HG03135 (cell line): ENCODE measurements around the gene COL4A4.
A peak's percentile ranks its signal among the peaks of the same experiment; 100 is the strongest.
"Not testable (repeated sequence)": the region's sequence is repeated elsewhere in the genome, so short reads cannot be mapped to it uniquely, and the experiment has no call there.

ENCODE experiments used
- ATAC-seq: cut with Tn5 transposase; IDR thresholded peaks from one replicate; pipeline ENCODE4 v1.9.1; 2021; ENCODE audit warnings: mild to moderate bottlenecking, moderate library complexity; ENCODE audit not compliant: unreplicated experiment

Gene COL4A4

DNA sequence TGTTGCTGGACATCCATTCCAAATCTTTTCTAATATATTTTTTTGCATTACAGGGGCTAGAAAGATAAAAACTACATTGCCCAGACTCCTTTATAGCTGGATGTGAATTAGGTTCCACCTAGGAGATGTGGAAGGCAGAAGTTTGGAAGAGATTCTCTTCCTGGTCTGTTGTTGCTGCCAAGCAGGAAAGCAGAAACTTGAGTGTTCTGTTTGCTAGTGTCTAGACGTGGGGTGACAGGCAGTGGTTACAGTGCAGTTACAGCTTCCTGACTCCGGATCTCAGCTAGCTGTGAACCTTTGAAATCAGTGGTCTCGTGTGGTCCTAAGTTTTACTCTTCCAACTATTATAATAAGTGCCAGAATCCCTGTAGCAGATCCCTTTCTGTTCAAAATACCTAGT lies 46.2 kb downstream of the COL4A4 start:
- no peak for ATAC-seq

DNA sequence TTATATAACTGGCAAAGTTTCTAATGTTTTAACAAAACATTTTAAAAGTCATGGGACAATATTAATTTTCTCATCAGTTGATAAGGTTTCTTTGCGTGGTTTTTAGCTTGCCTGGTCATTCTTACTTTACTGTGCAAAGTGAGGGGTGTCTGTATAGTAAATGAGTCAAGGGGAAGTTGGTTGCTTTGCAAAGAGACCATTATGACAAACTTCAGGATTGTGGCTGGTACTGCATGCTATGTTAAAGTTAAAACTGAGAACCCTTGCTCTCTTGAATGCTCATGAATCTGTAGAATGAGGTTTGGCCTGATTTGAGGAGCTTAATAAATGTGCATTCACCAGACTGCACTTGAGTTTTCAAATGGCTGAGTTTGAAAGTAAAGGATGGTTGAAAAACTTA lies 47.0 kb downstream of the COL4A4 start:
- no peak for ATAC-seq

DNA sequence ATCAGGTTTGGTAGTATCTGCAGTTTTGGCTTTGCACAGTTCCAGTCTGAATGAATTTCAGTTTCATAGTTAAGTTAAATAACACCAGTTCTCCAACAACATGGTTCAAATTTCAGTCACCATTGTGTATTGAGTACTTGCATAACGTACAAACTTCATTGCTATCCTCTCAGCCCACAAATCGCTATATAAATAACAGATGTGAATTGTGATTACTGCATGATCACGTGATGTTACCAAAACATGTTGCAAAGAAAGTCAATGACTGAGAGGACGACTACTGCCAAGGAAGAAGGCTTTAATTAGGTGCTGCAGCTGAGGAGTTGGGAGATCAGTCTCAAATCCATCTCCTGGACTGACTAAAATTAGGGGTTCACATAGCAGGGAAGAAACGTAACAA lies 48.2 kb downstream of the COL4A4 start:
- ATAC-seq: no peak

DNA sequence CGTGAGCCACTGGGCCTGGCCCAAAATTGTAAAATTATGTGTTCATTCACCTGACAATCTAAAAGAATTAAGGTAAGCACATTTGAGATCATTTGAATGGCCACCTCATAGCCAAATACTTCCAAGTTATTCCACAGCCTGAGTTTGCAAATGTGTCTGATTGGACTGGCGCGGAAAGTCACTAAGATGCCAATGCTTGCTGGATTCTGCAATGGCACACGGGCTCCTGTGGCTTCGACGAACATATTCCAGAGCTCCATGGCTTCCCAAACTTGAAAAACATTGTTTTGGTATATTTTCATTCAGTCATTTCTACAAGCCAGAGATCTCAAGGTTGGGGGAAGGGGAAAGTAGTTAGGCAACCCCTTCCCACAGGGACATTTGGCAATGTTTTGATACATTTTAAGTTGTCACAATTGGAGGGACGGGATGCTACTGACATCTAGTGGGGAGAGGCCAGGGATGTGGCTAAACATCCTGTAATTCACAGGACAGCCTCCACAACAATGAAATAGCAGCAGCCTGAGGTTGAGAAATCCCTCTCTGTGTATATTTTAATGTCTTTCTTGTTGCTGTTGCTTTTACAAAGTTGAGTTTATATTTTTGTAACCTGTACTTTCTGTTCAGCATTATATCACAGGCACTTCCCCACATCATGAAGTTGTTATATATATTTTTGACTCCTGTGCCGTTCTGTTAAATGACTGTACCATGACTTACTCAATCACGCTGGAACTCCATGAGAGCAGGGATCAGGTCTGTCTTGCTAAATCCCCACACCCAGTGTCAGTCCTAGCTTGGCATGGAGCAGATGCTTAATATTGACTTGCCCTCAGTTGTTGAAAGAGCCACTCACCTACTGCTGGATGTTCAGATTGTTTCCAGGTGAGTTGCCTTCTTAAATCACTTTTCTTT lies 56.9 kb downstream of the COL4A4 start:
- peak; percentile 82 for ATAC-seq

DNA sequence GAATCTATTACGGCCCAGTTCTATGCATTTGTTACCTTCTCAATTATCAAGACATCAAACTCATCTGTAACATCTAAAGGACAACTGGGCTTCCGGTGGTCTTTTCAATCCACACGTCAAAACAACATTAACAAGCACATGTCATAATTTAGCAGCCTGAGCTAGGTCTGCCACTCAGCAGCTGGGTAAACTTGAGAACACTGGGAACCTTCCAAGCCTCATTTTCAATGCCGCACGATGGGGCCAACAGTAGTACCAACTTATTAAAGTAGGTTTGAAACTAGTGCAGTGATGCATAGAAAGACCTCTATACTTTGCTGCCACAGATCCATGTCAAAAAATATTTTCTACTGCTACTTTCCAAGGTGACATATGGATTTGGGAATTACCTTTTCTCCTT lies 60.4 kb downstream of the COL4A4 start:
- ATAC-seq: no peak

DNA sequence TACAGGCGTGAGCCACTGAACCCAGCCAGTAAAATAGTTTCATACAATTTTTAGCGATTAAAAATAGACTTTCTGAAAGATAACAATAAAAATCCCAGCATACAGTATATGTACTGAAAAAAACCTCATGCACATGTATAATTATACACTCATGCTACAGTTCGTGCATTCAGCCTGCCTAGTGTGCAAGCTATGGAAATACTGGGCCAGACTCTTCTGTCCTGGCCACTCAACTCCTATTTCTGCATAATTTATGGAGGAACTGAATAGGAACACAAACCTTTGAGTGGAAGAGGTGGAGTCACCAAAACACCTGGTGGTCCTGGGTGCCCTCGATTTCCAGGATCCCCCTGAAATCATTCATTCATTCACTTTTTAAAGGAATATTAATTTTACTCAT lies 64.7 kb downstream of the COL4A4 start:
- no peak for ATAC-seq

DNA sequence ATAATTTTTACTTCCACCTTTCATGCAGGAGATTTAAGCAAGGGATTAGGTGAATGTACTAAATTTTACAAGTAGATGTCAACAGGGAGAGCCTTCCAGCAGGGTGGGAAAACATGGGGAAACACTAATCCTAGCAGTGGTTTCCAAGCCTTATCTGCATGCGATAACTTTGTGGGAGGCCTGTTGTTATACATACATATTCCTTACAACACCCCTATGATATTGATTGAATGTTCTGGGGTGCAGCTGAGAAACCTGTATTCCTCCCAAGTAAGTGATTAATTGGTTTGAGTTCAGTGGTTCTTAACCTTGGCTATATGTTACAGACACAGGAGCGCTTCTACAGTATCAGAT lies 65.9 kb downstream of the COL4A4 start:
- no peak for ATAC-seq

- no peak for ATAC-seq
Observed at GRCh38 chr2:227097495-227098161, 66.4 kb downstream of the COL4A4 start.

- no peak for ATAC-seq
Observed at GRCh38 chr2:227095346-227095745, 68.7 kb downstream of the COL4A4 start.

- ATAC-seq: peak; percentile 89
Observed at GRCh38 chr2:227082286-227082685, 81.7 kb downstream of the COL4A4 start.

GRCh38 chr2:227079726-227080125 lies 84.3 kb downstream of the COL4A4 start:
- ATAC-seq: no peak

DNA sequence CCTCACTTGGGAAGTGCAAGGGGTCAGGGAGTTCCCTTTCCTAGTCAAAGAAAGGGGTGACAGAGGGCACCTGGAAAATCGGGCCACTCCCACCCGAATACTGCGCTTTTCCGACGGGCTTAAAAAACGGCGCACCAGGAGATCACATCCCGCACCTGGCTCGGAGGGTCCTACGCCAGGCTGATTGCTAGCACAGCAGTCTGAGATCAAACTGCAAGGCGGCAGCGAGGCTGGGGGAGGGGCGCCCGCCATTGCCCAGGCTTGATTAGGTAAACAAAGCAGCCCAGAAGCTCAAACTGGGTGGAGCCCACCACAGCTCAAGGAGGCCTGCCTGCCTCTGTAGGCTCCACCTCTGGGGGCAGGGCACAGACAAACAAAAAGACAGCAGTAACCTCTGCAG lies 98.9 kb downstream of the COL4A4 start:
- not testable (repeated sequence) for ATAC-seq

DNA sequence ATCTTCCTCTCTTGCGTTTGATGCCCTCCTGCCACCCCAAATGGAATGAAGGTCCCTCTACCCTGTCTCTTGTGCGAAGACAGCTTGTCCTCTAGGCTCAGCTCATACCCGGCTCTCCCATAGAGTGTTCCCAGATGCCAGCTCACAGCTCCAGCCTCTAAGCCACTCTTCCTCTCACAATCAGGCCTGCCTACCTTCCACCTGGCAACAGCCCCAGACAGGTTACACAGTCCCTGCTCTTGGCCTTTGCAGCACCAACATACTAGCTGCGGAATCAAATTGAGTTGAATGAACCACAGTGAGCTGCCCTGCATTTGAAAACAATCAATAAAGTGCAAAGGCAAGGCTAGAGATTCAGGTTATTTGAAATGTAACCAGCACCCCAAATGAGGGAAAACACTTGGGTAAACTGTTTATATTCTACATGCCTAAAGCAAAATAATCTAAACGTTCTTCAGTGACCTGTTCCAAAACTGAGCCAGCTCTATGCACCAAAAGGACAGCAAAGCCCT lies 105.1 kb downstream of the COL4A4 start:
- no peak for ATAC-seq

DNA sequence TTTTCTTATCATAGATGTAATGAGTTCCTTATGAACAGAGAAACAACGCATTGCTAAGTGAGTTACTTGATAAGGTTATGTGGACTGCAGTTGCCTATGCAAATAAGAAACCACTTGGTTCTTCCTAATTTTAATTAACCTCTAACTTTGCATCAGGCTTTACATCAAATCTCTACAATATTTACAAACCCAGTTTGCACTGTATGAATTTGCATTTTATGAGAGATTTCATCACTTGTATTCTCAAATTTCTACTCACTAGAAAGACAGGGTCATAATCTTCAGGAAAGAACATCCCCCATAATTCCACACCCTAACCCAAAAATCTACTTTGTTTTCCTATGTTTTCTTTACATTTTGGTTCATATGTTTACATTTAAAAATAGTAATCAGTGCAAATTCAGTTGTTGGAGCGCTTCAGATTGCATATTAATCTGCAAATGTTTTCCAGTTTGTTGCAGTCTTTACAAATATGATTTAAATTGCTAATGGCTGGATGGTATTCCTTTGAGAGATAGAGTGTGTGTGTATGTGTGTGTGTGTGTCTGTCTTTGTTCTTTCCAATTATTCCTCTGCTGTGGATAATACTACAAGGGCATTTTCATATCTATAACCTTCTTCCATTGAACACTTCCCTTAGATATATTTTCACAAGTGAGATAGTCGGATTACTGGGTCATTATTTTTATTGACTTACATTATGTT lies 106.1 kb downstream of the COL4A4 start:
- ATAC-seq: no peak

DNA sequence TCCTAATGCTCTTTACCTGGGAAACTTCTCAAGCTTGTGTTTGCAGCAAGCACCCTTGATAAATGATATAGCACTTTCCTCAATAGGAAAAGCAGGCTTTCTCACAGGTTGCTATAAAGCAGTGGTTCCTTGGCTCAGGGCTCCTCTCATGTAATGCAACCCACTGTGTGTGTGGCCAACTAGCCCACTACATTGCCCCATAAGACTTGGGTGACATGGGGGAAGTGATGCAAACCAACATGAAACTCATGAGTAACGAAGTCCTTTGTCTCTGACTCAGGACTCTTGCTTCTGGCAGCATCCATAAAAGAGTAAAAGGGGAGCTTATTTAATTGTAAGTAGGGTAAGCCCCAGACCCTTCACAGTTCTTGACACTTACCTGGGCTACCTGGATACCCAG lies 106.9 kb downstream of the COL4A4 start:
- ATAC-seq: no peak

GRCh38 chr2:227054006-227054405 lies 110.0 kb downstream of the COL4A4 start:
- ATAC-seq: no peak

- no peak for ATAC-seq
Observed at GRCh38 chr2:227052879-227053278, 111.1 kb downstream of the COL4A4 start.

DNA sequence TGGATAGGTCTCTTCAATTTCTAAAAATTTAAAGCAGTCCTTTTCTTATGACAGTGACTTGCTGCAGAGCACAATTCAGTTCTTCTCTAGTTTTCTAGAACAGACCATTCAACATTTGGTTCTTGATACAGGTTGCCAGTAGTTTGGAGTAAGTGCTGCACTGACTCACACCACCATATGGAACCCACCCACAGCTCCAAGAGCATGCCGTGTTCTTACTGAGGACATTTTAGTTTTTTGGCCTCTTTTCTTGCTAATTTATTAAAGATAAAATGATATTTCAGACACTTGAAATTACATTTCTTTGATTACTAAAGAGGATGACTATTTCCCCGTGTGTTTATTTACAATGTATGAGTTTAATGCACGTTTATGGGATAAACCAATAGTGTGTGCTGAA lies 120.0 kb downstream of the COL4A4 start:
- no peak for ATAC-seq

DNA sequence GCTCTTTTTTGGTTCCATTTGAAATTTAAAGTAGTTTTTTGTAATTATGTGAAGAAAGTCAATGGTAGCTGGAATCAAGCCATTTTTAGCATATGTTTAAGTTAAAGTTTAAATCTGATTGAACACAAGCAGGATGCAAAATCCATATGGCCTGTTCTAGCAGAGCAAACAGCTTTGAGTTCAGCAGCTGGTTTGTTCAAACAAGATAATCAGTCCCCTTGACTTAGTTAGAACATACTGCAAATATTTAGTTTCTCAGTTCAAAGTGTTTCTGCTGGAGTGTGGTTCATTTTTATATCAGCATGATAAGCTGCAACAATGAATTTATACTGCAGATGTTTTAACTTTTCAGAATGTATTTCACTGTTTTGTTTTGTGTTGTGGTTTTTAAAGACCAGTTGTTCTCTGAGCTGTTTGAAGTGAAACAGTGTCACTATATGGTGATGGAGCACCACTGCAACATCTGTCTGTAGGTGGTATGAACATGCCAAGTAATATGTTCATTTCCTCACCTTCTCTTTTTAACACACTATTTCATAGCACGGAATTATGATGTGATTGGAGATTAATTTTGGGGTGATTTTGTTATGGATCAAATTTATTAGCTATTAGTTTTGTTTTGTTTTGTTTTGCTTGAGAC lies 125.3 kb downstream of the COL4A4 start:
- ATAC-seq: no peak

DNA sequence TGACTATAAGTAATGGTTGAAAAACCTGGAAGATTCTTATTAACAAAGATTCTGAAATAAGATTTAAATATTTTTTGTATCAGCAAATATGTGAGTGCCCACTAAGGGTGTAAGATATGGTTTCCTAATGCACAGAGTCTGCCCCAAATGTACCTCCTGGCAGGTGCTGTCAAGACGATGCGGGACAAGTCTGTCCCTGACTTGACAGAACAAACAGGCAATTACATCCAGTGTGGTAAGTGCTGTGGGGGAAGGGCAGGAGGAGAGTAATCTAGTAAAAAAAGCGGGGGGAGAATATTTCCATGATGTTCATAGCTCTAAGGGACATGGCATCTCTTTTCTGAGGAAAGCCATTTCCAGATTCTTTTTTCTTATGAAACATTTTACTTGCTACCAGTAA lies 127.5 kb downstream of the COL4A4 start:
- no peak for ATAC-seq

DNA sequence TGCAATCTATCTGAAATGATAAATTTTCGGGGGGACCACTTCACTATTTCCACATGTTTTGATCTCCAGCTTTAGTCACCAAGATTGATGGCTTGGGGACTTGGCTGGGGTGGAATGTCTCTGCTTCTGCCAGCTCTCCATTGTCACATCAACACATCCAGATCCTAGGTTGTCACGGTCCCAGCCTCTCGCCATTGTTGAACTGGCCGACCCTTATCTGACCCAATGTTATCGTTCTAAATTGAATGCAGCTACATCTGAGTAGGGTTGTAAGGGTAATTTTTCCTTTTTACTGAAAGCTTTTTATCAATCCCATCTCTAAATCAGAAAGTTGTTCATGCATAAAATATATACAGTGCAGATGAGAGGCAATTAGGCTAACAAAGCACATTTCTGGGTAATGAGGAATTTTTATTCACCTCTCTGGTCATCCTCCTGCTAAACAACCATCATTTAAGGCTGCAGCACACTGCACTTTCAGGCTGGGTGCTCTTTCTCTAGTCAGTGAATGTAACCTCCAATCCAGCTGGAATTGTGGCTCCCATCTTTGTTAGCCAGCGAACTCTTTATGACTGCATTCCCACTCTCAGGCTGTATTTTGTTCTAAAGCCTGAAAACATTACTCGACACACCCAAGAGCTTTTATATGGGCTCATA lies 128.2 kb downstream of the COL4A4 start:
- ATAC-seq: no peak
